Left lung (tissue), 14 donors: ENCODE measurements around the gene SLC48A1. TPM values are rescaled to one million over a fixed set of nuclear protein-coding genes. Genes with fewer than 3 reads are reported as not detected.

Experiments used
- ATAC-seq: fragments of 200-7000 bp; cut with Tn5 transposase; one replicate; pipeline ENCODE4 v1.9.1; 2020; ENCODE audit warnings: moderate library complexity
- DNase-seq, 4 donors: peaks; one replicate each; pipeline ENCODE4 v3.0.0-alpha.2; 2013 to 2020
- H3K27ac ChIP-seq, 2 donors: fragments of 200-600 bp; sonication (generic) in 1 of 2; one replicate each; pipeline versions ENCODE4 v1.5.0 to v1.8.0; 2020 to 2021
- H3K27me3 ChIP-seq, 2 donors: fragments of 200-600 bp; sonication (generic) in 1 of 2; one replicate each; pipeline versions ENCODE4 v1.5.0 to v1.8.0; 2020 to 2021
- H3K36me3 ChIP-seq, 2 donors: fragments of 200-600 bp; sonication (generic) in 1 of 2; one replicate each; pipeline versions ENCODE4 v1.5.0 to v1.8.0; 2020 to 2021
- H3K4me1 ChIP-seq, 2 donors: fragments of 200-600 bp; one replicate each; pipeline ENCODE4 v1.8.0; 2021
- H3K4me3 ChIP-seq, 2 donors: fragments of 200-600 bp; sonication (generic) in 1 of 2; one replicate each; pipeline versions ENCODE4 v1.5.0 to v1.8.0; 2020 to 2021; ENCODE audit warnings: mild to moderate bottlenecking in 1 of 2
- H3K9me3 ChIP-seq, 2 donors: fragments of 200-600 bp; sonication (generic) in 1 of 2; one replicate each; pipeline versions ENCODE4 v1.5.0 to v1.8.0; 2020 to 2021
- CTCF ChIP-seq, 2 donors: fragments of 200-600 bp; sonication (generic) in 1 of 2; IDR thresholded peaks; one replicate each; pipeline versions ENCODE4 v1.5.0 to v1.8.0; 2021; ENCODE audit warnings: antibody characterized with exemption in 2 of 2
- intact Hi-C, 2 donors: fragments of 100-400 bp; cut with DNase I; formaldehyde crosslinking; loops; one replicate each; pipeline versions ENCODE4 v1.11.2 to v1.14.2; 2022
- long read RNA-seq, 12 donors: library from polyadenylated mRNA in 2 of 12; unstranded in 2 of 12; transcript quantifications; one replicate each; pipeline ENCODE4 v2.0.0 and lab custom pipeline, GENCODE V29; 2019 to 2026
- polyA plus RNA-seq, 6 donors: library from polyadenylated mRNA; unstranded; fragments of 120-200 nt; gene quantifications; one replicate each; pipeline ENCODE4 v1.2.1, GENCODE V29; 2013; ENCODE audit not compliant: insufficient read length in 6 of 6
- total RNA-seq, 2 donors: library from RNA; stranded (reverse); fragmentation: NEBNext Ultra II Directional; extraction: Animal tissue kit (Norgen Biotek cat#: 25700); gene quantifications; one replicate each; pipeline ENCODE4 v1.2.1, GENCODE V29; 2021
- donor health status: DM: no; HTN: yes; CAD: no.
- donor health status: DM: no; HTN: no; CAD: no.

Gene SLC48A1
- total RNA-seq = 10 to 100 TPM; 35.4 to 38.6 TPM
- polyA plus RNA-seq = 10 to 100 TPM; 14.9 to 19.7 (median 17.2) TPM
- long read RNA-seq, donor 1, transcript SLC48A1-201 (3 exons, 3,010 nt) = major isoform, 5 of 5 reads
- long read RNA-seq, donor 1, partial matches to known transcripts = 0 of 5 reads
- long read RNA-seq, donor 1, other reads (novel, unspliced or antisense) = 0 of 5 reads
- long read RNA-seq, donor 2, partial matches to known transcripts = 0 of 2 reads
- long read RNA-seq, donor 2, other reads (novel, unspliced or antisense) = 0 of 2 reads
- long read RNA-seq, donor 3, transcript SLC48A1-201 (3 exons, 3,010 nt) = major isoform, 9 of 9 reads
- long read RNA-seq, donor 3, partial matches to known transcripts = 0 of 9 reads
- long read RNA-seq, donor 3, other reads (novel, unspliced or antisense) = 0 of 9 reads
- long read RNA-seq, donor 4, transcript SLC48A1-201 (3 exons, 3,010 nt) = major isoform, 31 of 35 reads
- long read RNA-seq, donor 4, partial matches to known transcripts = 0 of 35 reads
- long read RNA-seq, donor 4, other reads (novel, unspliced or antisense) = 3 of 35 reads
- long read RNA-seq, donor 5, transcript SLC48A1-201 (3 exons, 3,010 nt) = major isoform, 8 of 8 reads
- long read RNA-seq, donor 5, partial matches to known transcripts = 0 of 8 reads
- long read RNA-seq, donor 5, other reads (novel, unspliced or antisense) = 0 of 8 reads
- long read RNA-seq, donor 6, transcript SLC48A1-201 (3 exons, 3,010 nt) = major isoform, 7 of 7 reads
- long read RNA-seq, donor 6, partial matches to known transcripts = 0 of 7 reads
- long read RNA-seq, donor 6, other reads (novel, unspliced or antisense) = 0 of 7 reads
- long read RNA-seq, donor 7, partial matches to known transcripts = 0 of 3 reads
- long read RNA-seq, donor 7, other reads (novel, unspliced or antisense) = 0 of 3 reads
- long read RNA-seq, donor 8, transcript SLC48A1-201 (3 exons, 3,010 nt) = major isoform, 6 of 48 reads
- long read RNA-seq, donor 8, partial matches to known transcripts = 41 of 48 reads
- long read RNA-seq, donor 8, other reads (novel, unspliced or antisense) = 0 of 48 reads
- long read RNA-seq, donor 9 = 0 reads
- long read RNA-seq, donor 10, transcript SLC48A1-201 (3 exons, 3,010 nt) = major isoform, 42 of 48 reads
- long read RNA-seq, donor 10, partial matches to known transcripts = 1 of 48 reads
- long read RNA-seq, donor 10, other reads (novel, unspliced or antisense) = 4 of 48 reads
- long read RNA-seq, donor 11, transcript SLC48A1-201 (3 exons, 3,010 nt) = major isoform, 18 of 19 reads
- long read RNA-seq, donor 11, partial matches to known transcripts = 0 of 19 reads
- long read RNA-seq, donor 11, other reads (novel, unspliced or antisense) = 0 of 19 reads
- long read RNA-seq, donor 12, transcript SLC48A1-201 (3 exons, 3,010 nt) = major isoform, 13 of 13 reads
- long read RNA-seq, donor 12, partial matches to known transcripts = 0 of 13 reads
- long read RNA-seq, donor 12, other reads (novel, unspliced or antisense) = 0 of 13 reads

- Histone ChIP-seq H3K4me1 (peaks cover 19 to 66% of the 10 kb centered on the region in 2 donors), H3K27me3 (no peaks in the 10 kb centered on the region), H3K4me3 (peak within 1 kb of the TSS; percentile 85 to 97), H3K9me3 (no peaks in the 10 kb centered on the region), H3K36me3 (no peaks in the 10 kb centered on the region), H3K27ac (peak within 1 kb of the TSS; percentile 75 to 80)
- intact Hi-C loops = loop anchor here in 1 of 2 donors (10.0 kb wide), 1 partner anchor 62 kb away; no protein-coding TSS in a partner anchor
- ATAC-seq (peak; percentile 86), DNase-seq (peak in 3 of 4 donors; percentile 64 to 96 (median 75))
- no peak for TF ChIP-seq CTCF (IDR thresholded peaks at IDR 0.05)
Observed at GRCh38 chr12:47773062-47773857, at the start of gene SLC48A1. TSS of gene SLC48A1 (plus strand) at chr12:47773238. CDS start at chr12:47773305, 67 bp downstream.

GRCh38 chr12:47725091-47725772, 47.8 kb upstream of the SLC48A1 start, which contains the start of gene ENDOU:
TSS of gene ENDOU (minus strand) at chr12:47725490. CDS start at chr12:47725413, 77 bp downstream.
- H3K27ac ChIP-seq = no peak within 1 kb of the TSS
- ATAC-seq = no peak

GRCh38 chr12:47725893-47726292, 47.1 kb upstream of the SLC48A1 start:
- no peak for TF ChIP-seq CTCF (IDR thresholded peaks at IDR 0.05)
- Histone ChIP-seq H3K27me3 (no peaks in the 10 kb centered on the region), H3K9me3 (no peaks in the 10 kb centered on the region), H3K4me1 (peaks cover 0 to 5% of the 10 kb centered on the region in 2 donors), H3K27ac (no peak overlapping the region), H3K4me3 (no peak overlapping the region), H3K36me3 (no peaks in the 10 kb centered on the region)
- ATAC-seq = no peak
- DNase-seq = no peak
- intact Hi-C loops = no loop called here

More at GRCh38 chr12:47725091-47725772, 47.8 kb upstream of the SLC48A1 start, which contains the start of gene ENDOU:
- no peak within 1 kb of the TSS for H3K4me3 ChIP-seq
- peak in 1 of 4 donors; percentile 14 for DNase-seq
- H3K36me3 ChIP-seq = no peaks in the 10 kb centered on the region
- intact Hi-C loops = no loop called here
- TF ChIP-seq CTCF (IDR thresholded peaks at IDR 0.05) = no peak
- H3K27me3 ChIP-seq = no peaks in the 10 kb centered on the region
- H3K4me1 ChIP-seq = peaks cover 0 to 2% of the 10 kb centered on the region in 2 donors
- no peaks in the 10 kb centered on the region for H3K9me3 ChIP-seq

GRCh38 chr12:47729233-47729632, 43.8 kb upstream of the SLC48A1 start:
- Histone ChIP-seq H3K27me3 (no peaks in the 10 kb centered on the region), H3K9me3 (no peaks in the 10 kb centered on the region), H3K36me3 (no peaks in the 10 kb centered on the region), H3K4me1 (peaks cover 0 to 5% of the 10 kb centered on the region in 2 donors), H3K4me3 (no peak overlapping the region), H3K27ac (no peak overlapping the region)
- TF ChIP-seq CTCF (IDR thresholded peaks at IDR 0.05) = no peak
- ATAC-seq (no peak), DNase-seq (no peak)
- intact Hi-C loops = no loop called here
